Hematopoietic multipotent progenitor cell treated with erythropoietin and hydrocortisone succinate and interleukin-3 and kit ligand, for 4 days (in vitro differentiated cells): ENCODE data around the gene IGHMBP2.
A peak's percentile ranks its signal among the peaks of the same experiment; 100 is the strongest.
"Not testable (repeated sequence)": the region's sequence is repeated elsewhere in the genome, so short reads cannot be mapped to it uniquely, and the experiment has no call there.

ENCODE experiments used
- DNase-seq: peaks from one replicate; pipeline ENCODE4 v3.0.0-alpha.2; 2015

IGHMBP2 gene

DNA sequence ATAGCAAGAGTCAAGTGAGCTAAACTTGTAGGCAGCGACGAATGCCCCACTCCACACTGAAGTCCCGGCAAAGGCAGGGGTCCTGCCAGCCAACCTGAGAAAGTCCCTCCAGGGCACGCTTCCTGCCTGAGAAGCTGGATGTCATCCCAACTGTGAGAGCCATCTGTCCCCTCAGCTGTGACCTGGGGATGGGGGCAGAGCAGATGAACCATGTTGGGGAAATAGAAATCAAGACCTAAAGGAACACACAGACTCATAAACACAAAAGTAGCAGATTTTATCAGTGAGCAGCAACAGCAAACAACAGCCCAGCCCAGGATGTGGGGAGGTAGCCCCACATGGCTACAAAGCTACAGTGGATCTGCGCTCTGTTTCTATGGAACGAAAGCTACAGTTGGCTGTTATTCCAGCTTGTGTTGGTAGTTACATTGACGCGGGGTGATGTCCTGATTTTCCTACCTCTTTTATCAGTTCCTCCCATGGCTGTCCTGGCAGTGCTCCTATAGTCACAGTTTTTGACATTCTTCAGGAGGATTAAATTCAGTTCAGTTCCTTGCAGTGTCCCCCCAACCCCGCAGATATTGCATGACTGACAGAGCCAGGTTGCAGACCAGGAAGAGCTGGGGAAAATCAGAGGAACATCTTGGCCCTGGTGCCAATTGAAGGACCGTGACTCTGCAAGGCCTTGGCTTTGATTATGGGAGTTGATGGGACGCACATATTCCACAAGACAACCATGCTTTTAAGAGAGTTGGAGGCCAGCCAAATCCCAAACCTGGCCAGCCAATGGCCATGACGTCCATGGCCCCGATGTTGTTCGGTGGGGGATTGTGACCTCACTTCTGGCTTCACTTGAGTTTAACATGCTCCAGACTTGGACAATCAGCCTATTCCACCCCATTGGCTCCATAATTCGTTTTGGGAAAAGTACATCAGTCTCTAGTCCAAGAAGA is 62.5 kb downstream of the IGHMBP2 start:
- DNase-seq = no peak

DNA sequence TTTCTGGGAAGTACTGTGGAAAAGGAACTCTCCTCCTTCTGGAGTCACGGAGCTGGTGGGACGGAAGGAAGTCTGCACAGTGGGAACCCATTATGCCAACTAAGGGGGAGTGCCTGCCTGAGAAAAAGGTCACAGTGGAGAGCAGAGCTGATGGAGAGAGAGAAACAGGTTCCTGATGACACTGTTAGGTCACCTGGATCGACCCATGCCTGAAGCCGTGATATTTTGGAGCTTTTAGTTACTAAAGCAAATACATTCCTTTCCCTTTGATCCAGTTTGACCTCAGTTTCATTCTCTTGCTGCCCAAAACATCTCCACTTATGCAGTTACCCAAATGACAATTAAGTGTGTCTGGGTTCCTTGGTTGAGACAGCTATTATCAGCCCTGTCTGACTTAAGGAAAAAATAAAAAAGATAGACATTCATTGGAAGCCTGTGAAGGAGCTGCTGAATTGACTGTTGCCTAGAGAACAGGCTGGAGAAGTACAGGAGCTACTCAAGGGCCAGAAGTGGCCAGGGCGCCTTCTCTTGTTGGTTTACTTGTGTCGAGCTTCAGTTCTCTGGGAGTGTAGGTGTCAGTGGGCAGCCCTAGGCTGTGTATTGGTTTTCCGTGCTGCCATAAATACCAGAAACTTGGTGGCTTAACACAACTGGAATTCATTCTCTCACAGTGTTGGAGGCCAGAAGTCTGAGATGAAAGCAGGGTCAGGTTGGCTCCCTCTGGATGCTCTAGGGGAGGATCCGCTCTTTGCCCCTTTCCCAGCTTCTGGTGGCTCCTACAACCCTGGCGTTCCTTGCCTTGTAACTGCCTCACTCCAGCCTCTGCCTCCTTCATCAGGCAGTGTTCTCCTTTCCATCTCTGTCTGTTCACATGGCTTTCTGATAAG is 63.4 kb downstream of the IGHMBP2 start:
- no peak for DNase-seq

DNA sequence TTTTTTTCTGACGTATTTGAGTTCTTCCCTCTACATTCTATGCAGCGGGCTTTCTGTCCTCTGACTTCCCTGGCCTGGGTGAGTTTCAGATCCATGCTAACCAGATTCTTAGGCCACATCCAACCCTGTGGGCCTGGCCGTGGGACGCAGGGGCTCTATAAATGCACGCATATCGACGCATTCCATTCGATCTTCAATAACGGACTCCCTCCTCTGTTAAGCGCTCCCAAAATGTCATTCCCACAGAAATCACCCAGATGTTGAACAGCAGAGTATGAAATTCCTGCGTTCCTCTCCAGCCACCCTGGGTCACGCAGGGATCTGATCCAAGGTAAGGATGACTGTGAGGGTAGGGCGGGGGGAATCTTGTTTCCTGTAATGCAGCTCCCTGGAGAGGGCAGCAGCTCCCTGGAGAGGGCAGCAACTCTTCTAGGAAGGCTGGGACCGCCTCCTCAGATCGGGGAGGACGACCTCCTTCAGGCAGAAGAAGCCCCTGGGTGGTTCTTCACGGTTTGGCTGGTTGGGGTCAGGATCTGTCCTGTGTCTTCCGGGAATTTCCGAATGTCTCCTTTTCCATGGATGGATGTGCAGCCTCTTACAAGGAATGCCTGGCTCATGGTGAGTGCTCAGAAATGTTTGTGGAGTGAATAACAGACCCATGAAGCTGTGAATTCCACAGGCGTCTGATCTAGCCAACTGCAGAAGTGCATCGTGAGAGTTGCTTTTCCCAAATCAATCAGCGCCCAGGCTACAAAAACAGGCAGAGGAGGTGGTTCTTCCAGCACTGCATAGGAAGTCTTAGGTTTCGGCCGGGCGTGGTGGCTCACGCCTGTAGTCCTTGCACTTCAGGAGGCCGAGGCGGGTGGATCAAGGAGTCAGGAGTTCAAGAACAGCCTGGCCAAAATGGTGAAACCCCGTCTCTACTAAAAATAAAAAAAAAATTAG is 64.9 kb downstream of the IGHMBP2 start:
- no peak for DNase-seq

DNA sequence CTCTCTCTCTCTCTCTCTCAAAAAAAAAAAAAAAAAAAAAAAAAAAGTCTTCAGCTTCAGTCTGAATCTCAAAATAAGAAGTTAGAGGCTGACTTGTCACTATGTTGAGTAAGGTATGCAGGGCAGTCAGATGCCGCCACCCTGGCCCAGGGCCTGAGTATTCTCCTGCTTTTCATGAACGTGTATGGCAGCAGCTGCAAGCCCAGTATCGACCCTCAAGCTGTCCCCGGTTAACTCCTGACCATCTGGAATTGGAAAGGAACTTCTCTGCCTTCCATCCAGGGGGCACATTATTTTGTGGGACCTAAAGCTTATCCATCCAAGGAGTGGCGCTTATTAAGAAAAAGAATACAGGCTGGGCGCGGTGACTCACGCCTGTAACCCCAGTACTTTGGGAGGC is 65.7 kb downstream of the IGHMBP2 start:
- DNase-seq = no peak

DNA sequence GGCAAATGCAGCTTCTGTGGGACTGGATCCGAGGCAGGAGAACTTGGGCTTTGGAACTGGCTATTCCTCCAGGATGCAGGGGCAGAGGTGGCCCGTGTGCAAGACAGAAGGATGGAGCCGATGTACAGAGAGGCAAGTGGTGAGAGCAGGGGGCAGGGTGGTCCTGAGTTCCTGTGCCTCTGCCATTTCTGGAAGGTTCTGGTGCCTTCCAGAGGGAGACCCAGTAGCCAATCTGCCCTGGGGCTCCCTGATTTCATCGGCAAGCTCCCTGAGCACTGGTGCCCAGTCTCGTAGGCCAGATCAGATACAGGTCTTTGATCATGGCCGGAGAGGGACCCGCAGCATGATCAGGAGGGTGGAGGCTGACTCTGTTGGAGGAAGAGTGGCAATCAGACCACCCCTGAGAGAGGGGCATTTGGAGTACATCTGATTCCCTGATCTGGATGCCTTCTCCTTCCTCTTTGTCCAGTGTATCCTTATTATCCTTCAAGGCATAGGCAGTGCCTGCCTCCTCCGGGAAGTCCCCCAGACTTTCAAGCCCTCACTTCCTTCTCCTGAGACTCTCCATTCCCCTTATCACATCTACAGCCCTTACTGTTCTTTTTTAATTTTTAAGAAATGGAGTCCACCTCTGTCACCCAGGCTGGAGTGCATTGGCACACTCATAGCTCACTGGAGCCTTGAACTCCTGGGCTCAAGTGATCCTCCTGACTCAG is 67.4 kb downstream of the IGHMBP2 start:
- DNase-seq = no peak

DNA sequence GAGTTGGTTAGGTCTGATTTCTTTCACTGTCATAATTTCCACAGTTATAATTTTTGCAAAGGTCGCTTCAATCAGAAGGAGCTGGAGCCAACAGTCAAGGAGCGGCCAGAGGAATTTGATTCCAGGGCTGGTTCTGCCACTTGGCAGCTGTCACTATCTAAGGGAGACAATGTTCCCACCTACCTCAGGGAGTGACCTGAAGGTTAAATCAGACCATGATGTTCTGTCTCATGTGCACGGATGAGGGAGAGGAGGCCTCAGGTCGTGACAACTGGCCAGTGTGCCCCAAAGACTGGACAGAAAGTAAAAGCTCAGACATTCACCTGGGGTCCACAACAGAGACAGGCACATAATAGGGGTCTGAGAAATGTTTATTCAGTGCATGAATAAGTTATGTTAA is 69.5 kb downstream of the IGHMBP2 start:
- no peak for DNase-seq

DNA sequence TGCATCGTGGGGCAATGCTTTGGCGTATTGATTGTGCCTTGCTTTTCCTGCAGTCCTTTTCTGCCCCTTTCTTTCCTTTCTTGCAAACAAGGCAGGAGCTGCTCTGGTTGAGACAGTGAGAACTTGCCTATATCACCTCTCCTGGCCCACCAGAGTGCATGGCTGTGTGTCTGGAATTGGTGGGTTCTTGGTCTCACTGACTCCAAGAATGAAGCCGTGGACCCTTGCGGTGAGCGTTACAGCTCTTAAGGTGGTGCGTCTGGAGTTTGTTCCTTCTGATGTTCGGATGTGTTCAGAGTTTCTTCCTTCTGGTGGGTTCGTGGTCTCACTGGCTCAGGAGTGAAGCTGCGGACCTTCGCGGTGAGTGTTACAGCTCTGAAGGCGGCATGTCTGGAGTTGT is 70.0 kb downstream of the IGHMBP2 start:
- DNase-seq = not testable (repeated sequence)

DNA sequence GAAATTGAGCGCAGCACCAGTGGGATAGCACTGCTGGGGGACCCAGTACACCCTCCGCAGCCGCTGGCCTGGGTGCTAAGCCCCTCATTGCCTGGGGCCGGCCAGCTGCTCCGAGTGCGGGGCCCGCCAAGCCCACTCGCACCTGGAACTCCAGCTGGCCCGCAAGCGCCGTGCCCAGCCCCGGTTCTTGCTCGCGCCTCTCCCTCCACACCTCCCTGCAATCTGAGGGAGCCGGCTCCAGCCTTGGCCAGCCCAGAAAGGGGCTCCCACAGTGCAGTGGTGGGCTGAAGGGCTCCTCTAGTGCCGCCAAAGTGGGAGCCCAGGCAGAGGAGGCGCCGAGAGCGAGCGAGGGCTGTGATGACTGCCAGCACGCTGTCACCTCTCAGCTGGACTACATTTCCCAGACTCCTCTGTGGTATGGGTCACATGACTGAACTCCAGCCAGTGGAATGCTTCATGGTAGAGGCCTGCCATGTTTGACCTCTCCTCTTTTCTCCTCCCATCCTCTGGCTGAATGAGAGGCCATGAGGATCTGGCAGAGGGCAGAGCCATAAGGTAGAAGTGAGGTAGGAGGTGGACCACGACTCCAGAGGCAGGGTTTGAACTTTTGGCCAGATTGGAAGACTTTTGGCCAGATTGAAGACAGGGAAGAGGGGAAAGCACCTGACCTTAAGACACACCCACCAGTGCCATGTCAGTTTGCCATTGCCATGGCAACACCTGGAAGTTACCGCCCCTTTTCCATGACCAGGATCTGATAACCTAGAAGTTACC is 70.9 kb downstream of the IGHMBP2 start:
- DNase-seq = peak; percentile 62

DNA sequence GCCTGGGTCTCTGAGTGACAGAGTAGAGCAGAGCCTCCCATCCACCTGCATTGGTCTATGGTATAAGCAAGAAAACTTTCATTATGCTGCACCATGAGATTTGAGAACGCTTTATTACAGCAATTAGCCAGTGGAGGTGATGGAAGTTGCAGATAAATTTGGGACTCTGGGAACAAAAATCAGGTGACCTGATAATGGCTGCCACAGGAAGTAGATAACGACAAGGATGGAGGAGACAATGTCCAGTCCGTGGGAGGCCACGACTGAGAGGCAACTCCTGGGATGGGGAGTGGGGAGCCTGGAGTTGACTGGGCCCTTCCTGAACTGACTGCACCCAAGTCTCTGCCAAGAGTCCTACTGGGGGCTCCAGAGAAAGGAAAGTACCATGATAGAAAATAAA is 72.4 kb downstream of the IGHMBP2 start:
- DNase-seq = no peak

DNA sequence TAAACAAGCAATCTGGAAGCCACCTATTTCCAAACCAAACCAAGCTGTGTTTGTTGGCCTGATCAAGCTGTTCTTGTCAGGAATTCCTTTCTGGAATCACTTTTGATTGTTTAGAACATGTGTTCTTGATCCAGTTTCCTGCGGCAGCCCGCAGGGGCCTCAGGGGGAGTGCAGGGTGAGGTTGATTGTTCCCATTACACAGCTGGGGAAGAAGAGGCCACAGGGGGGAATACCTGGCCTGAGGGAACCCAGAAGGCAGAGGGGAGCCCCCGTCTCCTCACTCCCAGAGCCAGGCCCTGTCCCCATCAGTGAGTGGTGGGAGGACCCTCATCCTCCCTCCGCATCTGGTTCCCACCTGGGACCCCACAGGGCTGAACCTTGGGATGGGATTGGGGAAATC is 72.9 kb downstream of the IGHMBP2 start:
- DNase-seq = no peak

DNA sequence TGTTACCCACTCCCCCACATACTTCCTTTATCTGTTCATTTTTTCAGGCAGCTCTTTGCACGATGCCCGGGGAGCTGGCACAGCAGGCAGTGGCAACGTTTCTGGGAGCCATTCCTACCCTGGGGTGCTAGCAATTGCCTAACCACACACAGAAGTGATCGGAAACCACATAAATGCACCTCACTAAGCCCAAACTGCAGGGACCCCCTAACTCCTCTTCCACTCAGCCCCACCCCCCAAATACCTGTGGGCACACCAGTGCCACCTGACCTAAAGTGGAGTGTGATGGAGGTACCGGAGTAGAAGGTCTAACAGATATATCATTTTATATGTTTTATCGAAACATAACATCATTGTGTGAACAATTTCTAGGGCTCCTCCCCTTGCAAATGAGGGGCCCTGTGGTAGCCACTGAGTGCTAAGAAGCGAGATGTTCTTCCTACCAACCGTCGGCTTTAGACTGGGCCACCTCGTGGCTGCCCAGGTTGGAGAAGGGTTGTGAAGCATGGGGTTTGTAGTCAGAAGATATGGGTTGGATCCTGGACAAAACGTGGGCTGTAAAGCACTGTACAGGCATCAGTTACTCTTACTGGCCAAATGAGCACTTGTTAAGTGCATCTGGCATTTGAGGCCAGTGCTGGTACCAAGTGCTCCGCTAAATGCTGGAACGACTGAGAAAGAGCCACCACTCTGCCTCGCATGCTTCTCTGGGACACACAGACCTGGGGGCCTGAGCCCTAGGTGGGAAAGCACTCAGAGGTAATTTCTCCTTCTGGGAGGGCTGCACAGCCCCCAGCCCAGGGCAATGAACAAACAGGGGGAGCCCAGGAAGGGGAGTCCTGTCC is 74.3 kb downstream of the IGHMBP2 start:
- DNase-seq = no peak

DNA sequence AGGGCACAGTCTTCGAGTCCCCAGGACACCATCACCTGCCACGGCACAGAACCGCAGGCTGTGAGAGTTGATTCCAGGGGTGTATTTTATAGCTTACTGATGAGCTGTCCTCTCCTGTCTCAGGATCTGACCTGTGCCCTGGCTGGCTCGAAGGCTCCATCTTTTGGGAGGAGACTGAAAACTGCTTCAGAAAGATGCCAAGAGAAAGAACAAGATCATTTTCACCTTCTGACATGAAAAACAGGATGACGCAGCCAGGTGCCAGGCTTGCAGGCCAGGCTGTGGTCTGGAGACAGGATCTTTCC is 74.9 kb downstream of the IGHMBP2 start:
- DNase-seq = no peak

DNA sequence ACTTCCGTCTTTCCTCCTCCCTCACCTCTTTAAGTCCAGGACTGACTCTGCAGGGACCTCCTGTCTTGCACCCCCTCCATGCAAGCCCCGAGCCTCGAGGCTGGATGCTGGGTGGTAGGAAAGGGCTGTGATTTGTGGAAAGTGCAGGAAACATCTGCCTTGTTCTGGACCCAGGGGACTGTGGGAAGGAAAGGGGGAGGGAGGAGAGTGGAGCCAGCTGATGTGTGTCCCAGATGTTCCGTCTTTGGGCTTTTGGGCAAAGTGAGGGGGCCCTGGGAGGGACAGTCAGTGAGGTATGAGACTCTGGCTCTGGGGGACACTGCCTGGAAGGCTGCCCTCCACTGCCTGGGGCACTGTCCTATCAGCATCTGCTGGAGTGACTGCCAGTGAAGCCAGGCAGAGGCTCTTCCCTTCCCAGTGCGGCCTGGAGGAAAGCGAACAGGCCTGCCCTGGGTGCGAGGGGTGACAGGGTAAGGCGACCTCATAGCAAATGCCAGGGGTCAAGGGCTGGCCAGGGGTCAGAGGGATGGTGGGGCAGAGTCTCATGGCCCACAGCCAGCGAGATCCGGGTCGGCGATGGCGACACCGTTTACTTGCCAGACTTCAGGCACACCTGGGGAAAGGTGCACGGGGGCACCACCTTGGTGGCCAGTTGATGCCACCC is 75.4 kb downstream of the IGHMBP2 start:
- no peak for DNase-seq

DNA sequence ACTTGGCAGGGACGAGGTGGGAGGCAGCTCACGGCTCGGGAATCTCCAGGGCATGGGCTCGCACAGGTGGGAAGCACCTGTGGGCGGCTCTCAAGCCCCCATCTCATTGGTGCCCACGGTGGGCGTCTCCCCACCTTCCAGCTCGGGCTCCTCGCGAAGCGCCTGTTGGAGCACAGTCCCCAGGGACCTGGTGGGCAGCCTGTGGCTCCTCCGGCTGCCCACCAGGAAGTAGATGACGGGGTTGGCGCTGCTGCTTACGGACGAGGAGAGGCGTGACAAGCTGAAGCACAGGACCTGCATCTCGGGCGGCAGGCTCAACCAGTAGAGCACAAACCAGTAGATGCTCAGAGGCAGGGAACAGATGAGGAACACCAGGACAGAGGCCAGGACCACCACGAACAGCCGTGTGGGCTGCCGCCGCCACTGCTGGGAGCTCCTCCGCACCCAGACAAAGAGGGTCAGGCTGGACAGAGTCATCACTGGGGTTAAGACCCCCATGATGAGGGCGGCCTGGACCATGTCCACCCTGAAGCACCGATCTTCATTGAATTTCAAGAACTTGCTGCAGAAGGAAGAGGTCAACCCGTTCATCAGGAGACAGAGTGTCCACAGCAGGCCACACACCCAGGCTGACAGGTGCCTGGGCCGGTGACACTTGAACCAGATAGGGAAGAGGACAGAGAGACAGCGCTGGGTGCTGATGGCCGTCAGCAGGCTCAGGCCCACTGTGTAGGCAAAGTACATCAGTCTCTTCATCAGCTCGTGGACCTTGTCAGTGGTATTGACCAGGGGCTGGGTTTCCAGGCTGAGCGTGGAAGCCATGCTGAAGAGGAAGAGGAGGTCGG is 76.5 kb downstream of the IGHMBP2 start:
- no peak for DNase-seq

DNA sequence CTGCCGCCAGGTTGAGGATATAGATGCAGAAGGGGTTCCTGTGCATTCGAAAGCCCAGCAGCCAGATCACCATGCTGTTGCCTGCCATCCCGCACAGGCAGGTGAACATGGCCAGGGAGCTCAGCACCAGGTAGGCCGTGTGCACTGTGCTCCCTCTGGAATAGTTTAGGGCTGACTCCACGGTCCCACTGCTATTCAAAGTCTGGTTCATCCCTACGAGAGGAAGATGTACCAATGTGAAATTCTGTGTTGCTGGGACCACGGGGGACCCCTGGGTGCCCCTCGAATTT is 77.0 kb downstream of the IGHMBP2 start, which contains the start of gene MRGPRD:
Gene MRGPRD, minus strand, starts transcription at position 211 of the 290 bp plus-strand sequence. Its CDS starts 0 bp downstream, at position 211.
- DNase-seq = no peak

DNA sequence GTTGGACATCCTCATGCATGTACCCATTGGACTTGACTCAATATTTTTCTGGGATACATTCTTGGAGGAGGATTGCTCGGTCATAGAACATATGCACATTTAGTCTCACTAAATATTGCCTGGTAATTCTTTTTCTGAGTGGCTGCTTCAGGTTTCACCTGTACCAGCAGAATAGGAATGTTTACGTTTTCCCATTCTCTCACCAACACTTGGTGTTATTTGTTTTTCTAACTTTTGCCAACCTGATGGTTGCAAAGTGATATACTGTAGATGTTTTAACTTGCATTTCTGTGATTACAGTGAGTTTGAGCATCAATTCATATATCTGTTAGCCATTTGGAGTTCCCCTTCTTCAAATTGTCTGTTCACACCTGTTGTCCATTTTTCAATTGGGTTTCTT is 78.4 kb downstream of the IGHMBP2 start:
- no peak for DNase-seq

DNA sequence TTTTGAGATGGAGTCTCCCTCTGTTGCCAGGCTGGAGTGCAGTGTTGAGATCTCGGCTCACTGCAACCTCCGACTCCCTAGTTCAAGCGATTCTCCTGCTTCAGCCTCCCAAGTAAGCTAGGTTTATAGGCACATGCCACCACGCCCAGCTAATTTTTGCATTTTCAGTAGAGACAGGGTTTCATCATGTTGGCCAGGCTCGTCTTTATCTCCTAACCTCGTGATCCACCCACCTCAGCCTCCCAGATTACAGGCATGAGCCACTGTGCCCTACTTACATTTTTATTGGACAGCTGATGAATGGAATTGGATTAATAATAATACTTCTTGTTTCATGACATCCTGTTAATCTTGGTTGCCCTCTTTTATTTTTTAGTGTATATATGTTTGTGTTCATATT is 80.1 kb downstream of the IGHMBP2 start:
- DNase-seq = peak; percentile 47

DNA sequence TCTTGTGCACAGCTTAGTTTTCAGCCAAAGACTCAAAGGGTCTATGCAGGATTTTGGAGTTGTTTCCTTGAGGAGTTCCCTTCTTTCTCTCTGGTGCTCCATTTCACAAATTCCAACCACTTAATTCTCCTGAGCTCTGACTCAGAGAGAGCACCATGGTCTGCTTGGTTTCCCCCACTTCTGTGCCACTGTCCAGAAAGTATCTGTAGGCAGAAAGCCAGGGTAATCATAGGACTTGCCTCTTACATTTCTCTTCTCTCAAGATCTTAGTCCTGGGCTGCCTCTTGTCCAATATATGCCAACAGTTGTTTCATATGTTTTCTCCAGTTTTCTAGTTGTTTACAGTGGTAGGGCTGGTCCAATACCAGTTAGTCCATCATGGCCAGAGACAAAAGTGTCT is 83.5 kb downstream of the IGHMBP2 start:
- no peak for DNase-seq

DNA sequence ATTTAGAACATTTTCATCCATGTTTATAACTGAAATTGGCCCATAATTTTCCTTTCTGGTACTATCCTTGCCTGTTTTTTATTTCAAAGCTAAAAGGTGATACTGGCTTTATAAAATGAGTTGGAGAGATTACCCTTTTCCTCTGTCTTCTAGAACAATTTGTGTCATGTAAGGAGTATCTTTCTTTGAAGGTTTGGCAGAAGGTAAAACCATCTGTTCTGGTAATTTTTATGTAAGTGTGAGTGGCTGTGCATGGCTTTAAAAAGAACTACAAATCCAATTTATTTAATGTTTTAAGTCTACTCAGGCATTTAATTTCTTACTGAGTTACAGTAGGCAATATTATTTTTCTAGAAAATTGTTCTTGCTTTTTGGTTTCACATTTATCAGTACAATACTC is 84.8 kb downstream of the IGHMBP2 start:
- no peak for DNase-seq
